GM12873 (cell line): ENCODE measurements around the gene DYTN.

ENCODE experiments used
- TF ChIP-seq, protein P1 (sequence below): IDR thresholded peaks from 2 replicates; pipeline ENCODE4 v1.5.1; 2012; ENCODE audit warnings: low read depth, mild to moderate bottlenecking, moderate library complexity, low read length, control low read depth; ENCODE audit not compliant: insufficient read depth; ENCODE audit errors: missing control alignments

Gene DYTN

DNA sequence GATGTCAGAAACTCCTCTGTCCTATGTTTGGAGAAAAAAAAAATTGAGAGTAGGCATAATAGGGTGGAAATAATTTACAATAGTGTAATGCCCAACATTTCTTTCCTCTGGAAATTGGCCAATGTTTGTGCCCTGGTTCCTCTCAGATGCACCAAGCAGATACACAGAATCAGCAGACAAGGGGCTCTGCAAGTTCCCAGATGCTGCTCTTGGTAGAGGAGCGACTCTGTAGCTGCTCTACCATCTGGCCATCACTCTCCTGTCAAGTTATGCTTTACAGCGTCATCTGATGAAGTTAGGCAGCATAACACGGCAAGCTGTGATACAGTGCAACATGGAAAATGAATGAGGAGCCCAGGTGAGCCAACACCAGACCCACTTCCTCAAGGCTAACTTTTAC lies 1.6 kb downstream of the DYTN start:
- TF ChIP-seq, protein P1, sequence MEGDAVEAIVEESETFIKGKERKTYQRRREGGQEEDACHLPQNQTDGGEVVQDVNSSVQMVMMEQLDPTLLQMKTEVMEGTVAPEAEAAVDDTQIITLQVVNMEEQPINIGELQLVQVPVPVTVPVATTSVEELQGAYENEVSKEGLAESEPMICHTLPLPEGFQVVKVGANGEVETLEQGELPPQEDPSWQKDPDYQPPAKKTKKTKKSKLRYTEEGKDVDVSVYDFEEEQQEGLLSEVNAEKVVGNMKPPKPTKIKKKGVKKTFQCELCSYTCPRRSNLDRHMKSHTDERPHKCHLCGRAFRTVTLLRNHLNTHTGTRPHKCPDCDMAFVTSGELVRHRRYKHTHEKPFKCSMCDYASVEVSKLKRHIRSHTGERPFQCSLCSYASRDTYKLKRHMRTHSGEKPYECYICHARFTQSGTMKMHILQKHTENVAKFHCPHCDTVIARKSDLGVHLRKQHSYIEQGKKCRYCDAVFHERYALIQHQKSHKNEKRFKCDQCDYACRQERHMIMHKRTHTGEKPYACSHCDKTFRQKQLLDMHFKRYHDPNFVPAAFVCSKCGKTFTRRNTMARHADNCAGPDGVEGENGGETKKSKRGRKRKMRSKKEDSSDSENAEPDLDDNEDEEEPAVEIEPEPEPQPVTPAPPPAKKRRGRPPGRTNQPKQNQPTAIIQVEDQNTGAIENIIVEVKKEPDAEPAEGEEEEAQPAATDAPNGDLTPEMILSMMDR = no peak

DNA sequence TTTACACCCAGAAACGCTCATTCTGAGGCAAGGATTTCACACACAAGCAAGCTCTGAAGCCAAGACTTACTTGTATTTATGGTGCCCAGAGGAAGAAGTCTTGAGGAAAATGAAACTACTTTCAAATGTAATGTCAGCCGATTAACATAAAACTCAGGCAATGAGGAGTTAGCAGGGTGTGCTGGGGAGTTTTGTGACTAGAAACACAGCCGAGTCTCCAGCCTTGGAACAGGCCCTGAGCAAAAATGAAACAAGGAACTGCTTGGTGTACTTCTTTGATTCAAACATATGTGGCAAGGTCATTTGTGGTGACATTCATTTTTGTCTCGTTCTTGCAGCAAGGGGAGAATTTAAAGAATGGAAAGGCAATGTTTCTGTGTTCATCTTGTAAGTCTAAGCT lies 4.5 kb downstream of the DYTN start:
- TF ChIP-seq, protein P1 = no peak

DNA sequence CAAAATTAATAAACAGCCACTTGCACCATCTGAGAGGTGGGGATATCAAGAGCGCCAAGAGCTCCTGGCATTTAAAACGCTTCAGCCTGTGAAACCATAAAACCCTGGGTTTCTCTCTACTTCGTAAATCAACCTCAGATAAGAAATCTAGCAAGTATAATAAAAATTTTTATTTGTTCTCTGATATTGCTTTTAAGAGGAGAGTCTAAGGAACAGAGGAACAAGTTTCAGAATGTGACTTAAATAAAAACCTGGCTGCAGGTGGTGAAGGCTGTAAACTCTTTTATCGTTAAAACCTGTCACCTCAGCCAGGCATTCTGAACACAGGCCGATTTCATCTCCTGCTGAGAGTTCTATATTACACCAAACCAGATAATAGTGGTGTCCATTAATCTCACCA lies 9.9 kb downstream of the DYTN start:
- TF ChIP-seq, protein P1 = no peak

DNA sequence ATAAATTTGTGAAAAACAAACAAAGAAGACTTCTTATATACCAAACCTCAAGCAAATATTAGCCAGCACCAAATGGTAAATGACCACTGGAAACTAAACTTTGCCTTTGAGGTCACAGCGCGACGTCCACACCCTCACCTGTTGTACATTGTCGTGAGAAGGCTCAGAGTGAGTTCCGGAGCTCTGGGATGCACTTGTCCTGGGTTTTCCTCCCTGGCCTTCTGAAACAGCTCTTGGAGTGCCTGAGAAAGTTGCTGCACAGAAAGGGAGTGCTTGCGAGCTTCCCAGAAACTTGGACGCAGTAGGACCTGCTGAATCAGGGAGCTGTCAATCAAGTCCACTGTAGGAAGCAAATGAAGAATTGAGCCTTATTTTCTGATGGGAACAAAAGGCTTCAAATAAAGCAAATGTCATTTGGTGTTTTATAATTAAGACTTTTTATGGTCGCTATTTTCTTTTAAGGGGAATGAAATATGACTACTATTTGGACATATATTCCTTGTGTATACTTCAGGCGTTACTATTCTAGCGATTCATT lies 11.0 kb downstream of the DYTN start:
- TF ChIP-seq, protein P1 = no peak

DNA sequence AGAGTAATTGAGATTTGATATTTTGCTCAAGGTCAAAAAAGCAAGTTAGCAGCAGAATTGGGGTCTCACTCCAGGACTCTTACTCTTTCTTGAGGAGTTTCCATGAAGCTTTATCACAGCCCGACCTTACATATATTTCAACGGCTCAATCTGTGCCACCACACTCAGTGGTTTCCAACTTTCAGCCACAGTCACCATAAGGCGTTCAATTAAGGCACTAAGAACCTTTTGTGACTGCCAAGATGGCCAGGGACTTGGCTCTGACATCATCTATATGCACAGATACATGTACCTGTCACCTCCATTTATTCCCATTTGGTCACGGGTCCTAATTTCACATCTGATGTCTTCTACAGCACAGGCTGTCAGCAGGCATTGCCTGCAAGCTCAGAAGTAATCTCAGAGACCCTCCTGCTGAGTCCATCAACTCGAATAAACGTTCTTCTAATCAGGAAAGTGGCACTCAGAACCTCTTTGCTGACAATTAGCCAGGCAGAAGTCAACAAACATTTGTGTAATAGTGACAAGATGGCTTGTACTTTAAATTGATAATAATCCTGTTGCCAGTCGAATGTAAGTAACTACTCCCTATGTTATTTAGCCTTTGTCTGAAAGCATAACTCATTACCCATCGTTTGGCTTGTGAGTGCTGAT lies 16.1 kb downstream of the DYTN start:
- TF ChIP-seq, protein P1 = no peak

DNA sequence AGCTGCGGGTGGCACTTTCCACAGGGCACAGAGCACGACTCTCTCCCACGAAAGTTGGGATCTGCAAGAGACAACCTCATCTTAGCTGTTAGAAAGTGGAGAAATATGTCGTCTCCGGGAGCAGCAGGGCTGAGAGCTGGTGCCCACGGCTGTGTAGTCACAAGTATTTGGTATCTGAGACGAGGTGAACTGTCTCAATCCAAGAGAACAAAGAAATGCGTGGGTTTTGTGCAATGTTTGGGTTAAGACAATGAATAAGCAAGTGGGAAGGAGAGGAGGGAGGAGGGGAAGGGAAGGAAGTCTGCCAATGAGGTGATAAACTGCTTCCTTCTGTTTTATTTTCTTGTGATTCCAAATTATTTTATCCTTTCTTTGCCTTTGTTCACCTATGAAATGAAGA lies 18.0 kb downstream of the DYTN start:
- TF ChIP-seq, protein P1 = no peak

DNA sequence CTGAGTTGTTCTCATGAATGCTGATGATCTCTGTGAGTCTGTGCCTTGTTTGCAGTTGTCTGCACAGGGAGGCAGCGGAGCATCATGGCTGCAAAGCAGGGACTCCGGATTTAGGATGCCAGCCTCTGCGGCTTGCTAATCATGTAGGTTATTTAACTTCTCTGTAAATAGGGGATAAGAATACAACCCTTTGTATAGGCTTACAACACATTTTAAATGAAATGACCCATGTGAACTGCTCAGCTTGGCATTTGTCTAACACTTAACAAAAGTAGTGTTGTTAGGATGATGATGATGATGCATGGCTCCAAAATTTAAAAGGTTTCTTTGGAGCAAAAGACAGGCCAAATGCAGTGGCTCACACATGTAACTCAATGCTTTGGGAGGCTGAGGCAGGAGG lies 19.4 kb downstream of the DYTN start:
- TF ChIP-seq, protein P1 = no peak
